GM10266 (cell line): ENCODE measurements around the gene SRPRB.

Source experiments
- DNase-seq: peaks from one replicate; pipeline ENCODE4 v3.0.0; 2012; ENCODE audit errors: extremely low spot score
- TF ChIP-seq, protein P1 (sequence below): IDR thresholded peaks from 2 replicates; pipeline ENCODE4 v1.5.1; 2012; ENCODE audit warnings: mild to moderate bottlenecking, low read depth; ENCODE audit not compliant: control insufficient read depth, insufficient read depth; ENCODE audit errors: missing control alignments

The SRPRB gene

DNA sequence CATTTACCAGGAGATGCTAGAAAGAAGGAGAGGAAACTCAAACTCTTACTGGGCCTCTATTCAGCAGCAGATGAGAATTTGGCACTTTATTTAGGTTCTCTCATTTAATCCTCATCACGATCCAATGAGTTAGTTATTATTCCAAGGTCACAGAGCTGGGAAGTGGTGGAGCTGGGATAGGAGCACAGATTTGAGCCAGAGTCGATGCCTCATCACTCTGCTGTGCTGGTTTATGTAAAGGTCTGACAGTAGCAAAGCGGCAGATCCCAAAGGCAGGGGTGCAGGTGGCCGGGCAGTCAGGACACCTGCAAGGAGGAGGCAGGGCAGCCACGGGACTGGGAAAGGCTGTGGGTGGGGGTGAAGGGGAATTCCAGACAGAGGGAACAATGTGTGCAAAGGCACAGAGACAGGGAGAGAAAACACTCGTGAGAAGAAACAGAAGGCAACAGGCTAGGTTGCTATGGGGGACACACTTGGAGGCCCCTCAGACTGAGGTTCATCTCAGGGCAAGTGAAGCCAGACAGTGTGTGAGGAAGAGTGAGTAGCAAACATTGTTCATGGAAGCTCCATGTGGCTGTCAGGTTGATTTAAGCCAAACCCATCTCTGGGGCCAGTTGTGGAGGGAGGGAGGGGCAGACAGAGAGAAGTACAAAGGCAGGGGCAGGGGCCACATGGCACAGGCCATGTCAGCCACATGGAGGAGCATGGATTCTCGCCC lies 63.3 kb downstream of the SRPRB start:
- no peak for DNase-seq
- TF ChIP-seq, protein P1, sequence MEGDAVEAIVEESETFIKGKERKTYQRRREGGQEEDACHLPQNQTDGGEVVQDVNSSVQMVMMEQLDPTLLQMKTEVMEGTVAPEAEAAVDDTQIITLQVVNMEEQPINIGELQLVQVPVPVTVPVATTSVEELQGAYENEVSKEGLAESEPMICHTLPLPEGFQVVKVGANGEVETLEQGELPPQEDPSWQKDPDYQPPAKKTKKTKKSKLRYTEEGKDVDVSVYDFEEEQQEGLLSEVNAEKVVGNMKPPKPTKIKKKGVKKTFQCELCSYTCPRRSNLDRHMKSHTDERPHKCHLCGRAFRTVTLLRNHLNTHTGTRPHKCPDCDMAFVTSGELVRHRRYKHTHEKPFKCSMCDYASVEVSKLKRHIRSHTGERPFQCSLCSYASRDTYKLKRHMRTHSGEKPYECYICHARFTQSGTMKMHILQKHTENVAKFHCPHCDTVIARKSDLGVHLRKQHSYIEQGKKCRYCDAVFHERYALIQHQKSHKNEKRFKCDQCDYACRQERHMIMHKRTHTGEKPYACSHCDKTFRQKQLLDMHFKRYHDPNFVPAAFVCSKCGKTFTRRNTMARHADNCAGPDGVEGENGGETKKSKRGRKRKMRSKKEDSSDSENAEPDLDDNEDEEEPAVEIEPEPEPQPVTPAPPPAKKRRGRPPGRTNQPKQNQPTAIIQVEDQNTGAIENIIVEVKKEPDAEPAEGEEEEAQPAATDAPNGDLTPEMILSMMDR: no peak

DNA sequence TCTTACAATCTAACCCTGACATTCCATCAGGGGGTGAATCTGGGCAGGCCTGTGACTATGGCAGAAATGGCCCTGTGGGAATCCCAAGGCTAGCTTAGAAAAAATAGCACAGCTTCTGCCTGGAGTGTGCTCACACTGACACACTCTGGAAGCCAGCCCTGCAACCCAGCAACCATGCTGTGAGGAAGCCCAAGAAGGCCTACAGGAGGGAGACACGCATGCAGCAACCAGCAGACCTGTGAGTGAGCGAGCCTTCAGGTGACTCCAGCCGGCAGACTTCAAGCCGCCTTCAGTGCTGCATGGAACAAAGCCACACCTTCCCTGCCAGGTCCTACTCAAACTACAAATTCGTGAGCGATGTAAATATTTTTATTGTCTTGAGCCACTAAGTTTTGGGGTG lies 64.0 kb downstream of the SRPRB start:
- no peak for DNase-seq
- TF ChIP-seq, protein P1: no peak

DNA sequence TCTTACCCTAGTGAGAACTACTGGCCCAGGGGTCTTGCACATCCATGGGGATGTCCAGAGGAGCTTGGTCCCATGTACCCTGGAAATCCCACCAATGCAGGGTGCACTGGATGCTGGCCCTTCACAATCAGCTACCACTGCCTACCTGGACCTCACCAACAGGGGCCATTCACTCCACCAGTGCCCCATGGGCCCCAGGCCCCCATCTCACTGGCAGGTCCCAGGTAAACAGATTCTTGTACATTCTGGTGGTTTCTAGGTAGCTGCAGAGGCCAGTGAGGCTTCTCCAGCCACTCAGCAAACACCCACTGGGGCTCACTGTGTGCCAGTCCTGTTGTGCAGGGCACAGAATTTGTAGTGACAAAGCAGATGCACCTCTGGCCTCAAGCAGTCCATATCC lies 65.2 kb downstream of the SRPRB start:
- no peak for DNase-seq
- TF ChIP-seq, protein P1: no peak
